ENCODE results near the gene XYLT1.

XYLT1 gene

DNA sequence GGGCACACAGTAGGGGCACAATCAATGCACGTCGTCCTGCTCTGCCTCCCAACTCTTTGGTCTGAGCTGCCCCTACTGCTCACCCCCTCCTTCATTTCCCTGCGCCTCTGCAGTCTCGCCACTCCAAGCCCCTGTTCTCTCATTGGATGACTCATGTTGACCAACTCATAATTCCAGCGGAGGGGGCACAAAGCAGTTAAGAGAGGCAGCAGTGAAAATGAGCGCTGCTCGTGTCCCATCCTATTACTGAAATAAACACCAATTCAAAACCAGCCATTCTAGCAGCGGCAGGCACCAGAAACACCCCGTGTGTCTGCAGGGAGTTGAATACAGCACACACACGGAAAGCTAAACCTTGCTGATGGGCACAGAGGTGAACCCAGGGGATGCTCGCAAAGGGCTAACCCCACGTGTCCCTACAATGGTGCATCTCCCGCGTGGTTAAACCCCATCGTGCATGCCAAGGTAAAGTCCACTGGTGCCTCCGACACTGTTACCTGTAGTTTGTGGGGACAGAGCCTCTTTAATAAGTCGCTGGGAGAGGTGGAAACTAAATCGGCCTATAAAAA, 310.4 kb downstream of the XYLT1 start:
- no peak for TF ChIP-seq POU2F2 (IDR thresholded peaks at IDR 0.05; ENCODE audit: low read depth, low read length)
- no peak for TF ChIP-seq POLR2A (IDR thresholded peaks at IDR 0.05; ENCODE audit: low read depth, low read length)
- TF ChIP-seq POLR2AphosphoS5 (IDR thresholded peaks at IDR 0.05; ENCODE audit: low read depth, low read length): no peak
- TF ChIP-seq SPI1 (IDR thresholded peaks at IDR 0.05; ENCODE audit: low read depth, low read length): no peak
- TF ChIP-seq TAF1 (IDR thresholded peaks at IDR 0.05; ENCODE audit: low read depth, low read length): no peak
- no peak for TF ChIP-seq PAX5 (IDR thresholded peaks at IDR 0.05; ENCODE audit: insufficient read depth, low read length, severe bottlenecking)
- DNase-seq (ENCODE audit: insufficient read length, low spot score) (no peak), FAIRE-seq (no peak)

DNA sequence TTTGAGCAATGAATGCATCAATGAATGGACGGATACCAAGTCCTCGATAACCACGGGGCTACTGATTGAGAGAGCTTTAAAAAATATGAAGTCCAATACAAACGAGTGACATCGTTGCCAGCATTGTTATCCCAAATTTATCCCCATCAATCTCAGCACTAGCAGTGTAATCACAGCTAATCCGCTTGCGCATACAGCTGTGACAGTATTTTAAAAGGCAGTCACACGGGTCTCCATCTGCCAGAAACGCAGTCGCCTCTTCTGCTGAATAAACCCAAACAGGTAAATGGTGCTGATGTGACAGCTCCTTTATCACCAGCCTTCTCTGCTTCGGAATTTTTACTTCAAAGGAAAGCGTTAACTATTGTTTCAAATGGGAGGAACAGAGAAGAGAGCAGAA, 311.1 kb downstream of the XYLT1 start:
- TF ChIP-seq PAX5 (IDR thresholded peaks at IDR 0.05; ENCODE audit: insufficient read depth, low read length, severe bottlenecking): no peak
- no peak for TF ChIP-seq POLR2A (IDR thresholded peaks at IDR 0.05; ENCODE audit: low read depth, low read length)
- TF ChIP-seq POU2F2 (IDR thresholded peaks at IDR 0.05; ENCODE audit: low read depth, low read length): no peak
- no peak for TF ChIP-seq TAF1 (IDR thresholded peaks at IDR 0.05; ENCODE audit: low read depth, low read length)
- no peak for TF ChIP-seq POLR2AphosphoS5 (IDR thresholded peaks at IDR 0.05; ENCODE audit: low read depth, low read length)
- FAIRE-seq (no peak), DNase-seq (ENCODE audit: insufficient read length, low spot score) (no peak)

DNA sequence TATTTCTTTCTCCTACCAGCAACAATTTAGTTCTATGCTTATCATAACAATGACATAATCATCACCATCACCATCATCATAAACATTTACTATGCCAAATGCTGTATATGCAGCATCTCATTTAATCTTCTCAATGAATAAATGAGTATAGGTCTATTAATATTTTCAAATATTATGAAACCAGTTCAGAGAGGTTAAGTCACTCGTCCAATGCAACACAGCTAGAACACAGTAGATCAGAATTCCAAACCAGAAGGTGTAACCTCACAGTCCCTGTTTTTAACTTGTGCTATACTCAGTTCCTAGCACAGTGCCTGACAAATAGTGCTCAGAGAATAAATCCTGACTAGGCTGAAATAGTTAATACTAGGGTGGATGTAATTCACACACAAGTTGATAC, 314.8 kb downstream of the XYLT1 start:
- DNase-seq (ENCODE audit: insufficient read length, low spot score) (no peak), FAIRE-seq (no peak)
- TF ChIP-seq PAX5 (IDR thresholded peaks at IDR 0.05; ENCODE audit: insufficient read depth, low read length, severe bottlenecking) (no peak), TAF1 (IDR thresholded peaks at IDR 0.05; ENCODE audit: low read depth, low read length) (no peak), SPI1 (IDR thresholded peaks at IDR 0.05; ENCODE audit: low read depth, low read length) (no peak), POLR2AphosphoS5 (IDR thresholded peaks at IDR 0.05; ENCODE audit: low read depth, low read length) (no peak), POU2F2 (IDR thresholded peaks at IDR 0.05; ENCODE audit: low read depth, low read length) (no peak), POLR2A (IDR thresholded peaks at IDR 0.05; ENCODE audit: low read depth, low read length) (no peak)

DNA sequence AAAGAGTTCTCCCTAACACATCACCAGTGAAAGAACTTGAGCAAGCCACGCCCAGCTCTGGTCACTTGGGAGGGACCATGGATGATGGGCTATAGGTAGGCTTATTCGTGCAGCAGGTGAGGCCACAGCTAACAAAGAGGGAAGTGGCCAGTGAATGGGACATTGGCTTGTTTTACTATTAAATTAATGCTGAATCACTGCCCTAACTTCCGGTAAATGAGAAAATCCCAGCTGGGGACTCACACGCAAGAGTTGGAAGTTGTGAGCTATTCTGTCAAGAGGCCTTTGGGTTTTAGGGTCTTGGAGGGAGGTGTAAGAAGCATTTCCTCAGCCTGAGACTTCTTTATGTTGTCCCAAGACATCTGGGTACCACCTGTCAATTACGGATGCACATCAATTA, 315.3 kb downstream of the XYLT1 start:
- no peak for DNase-seq (ENCODE audit: insufficient read length, low spot score)
- TF ChIP-seq POLR2AphosphoS5 (IDR thresholded peaks at IDR 0.05; ENCODE audit: low read depth, low read length) (no peak), PAX5 (IDR thresholded peaks at IDR 0.05; ENCODE audit: insufficient read depth, low read length, severe bottlenecking) (no peak)
- no peak for FAIRE-seq

DNA sequence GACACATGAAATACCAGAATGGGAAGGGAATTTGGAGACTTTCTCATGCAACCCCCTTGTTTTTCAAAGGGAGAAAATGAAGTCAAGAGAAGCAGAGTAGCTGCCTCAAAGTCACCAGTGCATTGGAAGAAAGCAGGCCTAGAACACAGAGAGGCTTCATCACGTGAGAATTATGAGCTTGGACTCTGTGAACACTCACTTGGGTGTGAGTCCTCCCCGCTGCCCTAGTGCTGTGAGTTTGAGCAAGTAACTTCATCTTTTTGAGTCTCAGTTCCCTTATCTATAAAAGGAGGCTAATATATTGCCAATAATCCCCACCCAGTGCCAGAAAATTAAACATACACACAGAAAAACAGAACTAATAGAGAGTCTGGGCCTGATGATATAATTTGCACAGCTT, 315.8 kb downstream of the XYLT1 start:
- peak; percentile 20 for FAIRE-seq
- TF ChIP-seq POLR2A (IDR thresholded peaks at IDR 0.05; ENCODE audit: low read depth, low read length) (no peak), PAX5 (IDR thresholded peaks at IDR 0.05; ENCODE audit: insufficient read depth, low read length, severe bottlenecking) (no peak), TAF1 (IDR thresholded peaks at IDR 0.05; ENCODE audit: low read depth, low read length) (no peak), SPI1 (IDR thresholded peaks at IDR 0.05; ENCODE audit: low read depth, low read length) (peak; percentile 47; the same call in 1 of the 2 replicates), POLR2AphosphoS5 (IDR thresholded peaks at IDR 0.05; ENCODE audit: low read depth, low read length) (no peak), POU2F2 (IDR thresholded peaks at IDR 0.05; ENCODE audit: low read depth, low read length) (no peak)
- no peak for DNase-seq (ENCODE audit: insufficient read length, low spot score)

DNA sequence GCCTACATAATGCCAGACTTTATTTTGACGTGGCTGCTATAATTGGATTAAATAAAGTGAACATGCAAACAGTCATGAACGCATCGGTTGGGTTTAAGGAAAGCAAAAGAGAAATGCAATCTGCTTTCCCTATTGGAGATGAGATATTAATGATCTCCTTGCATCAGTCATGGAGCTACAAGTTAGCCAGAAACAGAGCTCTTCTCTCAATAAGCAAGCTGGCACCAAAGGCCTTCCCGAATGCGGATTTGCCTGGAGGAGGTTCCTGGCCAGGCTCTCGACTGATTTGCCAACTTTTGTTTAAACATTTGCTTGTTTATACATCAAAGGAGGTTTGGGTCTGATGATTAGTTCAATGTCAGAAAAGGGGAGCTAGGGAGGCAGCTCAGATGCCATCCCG, 318.4 kb downstream of the XYLT1 start:
- DNase-seq (ENCODE audit: insufficient read length, low spot score): no peak
- no peak for TF ChIP-seq PAX5 (IDR thresholded peaks at IDR 0.05; ENCODE audit: insufficient read depth, low read length, severe bottlenecking)
- no peak for TF ChIP-seq POLR2A (IDR thresholded peaks at IDR 0.05; ENCODE audit: low read depth, low read length)
- no peak for FAIRE-seq

DNA sequence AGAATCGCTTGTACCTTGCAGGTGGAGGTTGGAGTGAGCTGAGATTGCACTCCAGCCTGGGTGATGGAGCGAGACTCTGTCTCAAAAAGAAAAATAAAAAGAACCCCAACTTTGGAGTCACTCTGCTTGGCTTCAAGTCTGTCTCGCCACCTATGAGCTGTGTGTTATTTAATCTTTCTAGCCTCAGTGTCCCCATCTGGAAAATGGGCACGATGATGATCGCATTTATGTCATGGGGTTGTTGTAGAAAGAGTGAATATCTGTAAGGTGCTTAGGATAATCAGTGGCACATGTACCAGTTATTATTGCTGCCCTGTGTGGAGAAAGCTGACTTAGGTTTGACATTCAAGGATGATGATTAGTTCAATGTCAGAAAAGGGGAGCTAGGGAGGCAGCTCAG, 319.4 kb downstream of the XYLT1 start:
- TF ChIP-seq POU2F2 (IDR thresholded peaks at IDR 0.05; ENCODE audit: low read depth, low read length) (no peak), POLR2A (IDR thresholded peaks at IDR 0.05; ENCODE audit: low read depth, low read length) (no peak), TAF1 (IDR thresholded peaks at IDR 0.05; ENCODE audit: low read depth, low read length) (no peak), POLR2AphosphoS5 (IDR thresholded peaks at IDR 0.05; ENCODE audit: low read depth, low read length) (no peak), SPI1 (IDR thresholded peaks at IDR 0.05; ENCODE audit: low read depth, low read length) (no peak), PAX5 (IDR thresholded peaks at IDR 0.05; ENCODE audit: insufficient read depth, low read length, severe bottlenecking) (no peak)
- FAIRE-seq (no peak), DNase-seq (ENCODE audit: insufficient read length, low spot score) (no peak)

DNA sequence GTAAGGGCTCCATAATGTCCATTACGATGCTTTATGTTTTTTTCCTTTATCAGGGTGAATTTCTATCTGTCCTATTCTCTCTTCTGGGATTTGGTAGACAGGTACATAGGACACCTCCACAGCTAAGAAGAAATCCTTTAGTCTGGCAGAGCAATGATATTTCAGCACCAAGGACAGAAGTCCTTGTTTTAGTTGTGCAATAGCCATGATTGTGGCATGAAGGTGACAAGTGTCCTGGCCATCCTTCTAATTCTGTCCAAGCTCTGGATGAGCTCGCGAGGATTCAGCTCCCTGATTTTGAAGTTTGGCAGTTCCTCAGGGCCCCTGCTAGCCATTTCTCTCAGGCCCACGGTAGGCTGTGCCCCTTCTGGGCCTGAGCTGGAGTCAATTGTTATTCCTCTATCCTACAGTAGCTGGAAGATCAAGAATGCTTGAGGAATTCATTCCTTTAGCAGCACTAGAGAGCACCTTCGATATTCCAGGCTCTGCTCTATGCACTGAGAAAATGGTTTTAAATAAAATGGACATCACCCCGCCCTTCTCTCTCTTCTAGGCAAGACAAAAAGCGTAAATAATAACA, 320.8 kb downstream of the XYLT1 start:
- TF ChIP-seq PAX5 (IDR thresholded peaks at IDR 0.05; ENCODE audit: insufficient read depth, low read length, severe bottlenecking): no peak
- TF ChIP-seq POU2F2 (IDR thresholded peaks at IDR 0.05; ENCODE audit: low read depth, low read length): no peak
- FAIRE-seq: no peak
- DNase-seq (ENCODE audit: insufficient read length, low spot score): no peak

DNA sequence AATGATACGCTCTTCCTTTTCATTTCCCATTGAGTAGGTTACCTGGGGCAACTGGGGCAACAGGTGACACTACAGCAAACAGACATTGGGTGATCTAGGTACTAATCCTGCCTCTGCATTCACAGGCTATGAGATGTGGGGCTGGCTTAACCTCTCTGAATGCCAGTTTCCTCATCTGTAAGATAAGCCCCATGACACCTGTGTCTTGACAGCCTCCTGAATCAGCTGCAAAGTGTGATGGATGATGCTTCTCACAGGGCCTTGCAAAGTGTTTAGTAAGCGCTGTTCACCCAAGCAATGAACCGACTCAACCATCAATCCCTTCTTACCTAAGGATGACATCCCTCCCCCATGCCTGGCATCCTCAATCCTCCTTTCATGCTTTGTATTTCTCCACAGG, 322.8 kb downstream of the XYLT1 start:
- FAIRE-seq (no peak), DNase-seq (ENCODE audit: insufficient read length, low spot score) (no peak)
- TF ChIP-seq POLR2AphosphoS5 (IDR thresholded peaks at IDR 0.05; ENCODE audit: low read depth, low read length) (no peak), TAF1 (IDR thresholded peaks at IDR 0.05; ENCODE audit: low read depth, low read length) (no peak), PAX5 (IDR thresholded peaks at IDR 0.05; ENCODE audit: insufficient read depth, low read length, severe bottlenecking) (no peak), SPI1 (IDR thresholded peaks at IDR 0.05; ENCODE audit: low read depth, low read length) (no peak), POLR2A (IDR thresholded peaks at IDR 0.05; ENCODE audit: low read depth, low read length) (no peak), POU2F2 (IDR thresholded peaks at IDR 0.05; ENCODE audit: low read depth, low read length) (no peak)

DNA sequence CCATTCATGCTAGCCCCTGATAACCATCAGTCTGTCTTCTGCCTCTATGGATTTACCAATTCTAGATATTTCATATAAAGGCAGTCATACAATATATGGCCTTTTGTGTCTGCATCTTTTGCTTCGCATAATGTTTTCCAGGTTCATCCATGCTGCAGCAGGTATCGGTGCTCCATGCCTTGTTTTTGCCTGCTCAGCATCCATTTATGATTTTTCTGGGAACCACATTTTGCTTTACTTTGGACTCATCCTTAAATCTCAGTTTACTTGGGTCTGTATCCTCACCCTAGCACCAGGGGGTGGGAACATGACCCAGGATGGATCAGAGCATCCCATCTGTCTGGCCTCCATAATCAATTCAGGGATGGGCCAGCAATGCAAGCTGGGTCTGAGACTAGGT, 325.7 kb downstream of the XYLT1 start:
- TF ChIP-seq POU2F2 (IDR thresholded peaks at IDR 0.05; ENCODE audit: low read depth, low read length) (no peak), SPI1 (IDR thresholded peaks at IDR 0.05; ENCODE audit: low read depth, low read length) (no peak), PAX5 (IDR thresholded peaks at IDR 0.05; ENCODE audit: insufficient read depth, low read length, severe bottlenecking) (no peak), POLR2AphosphoS5 (IDR thresholded peaks at IDR 0.05; ENCODE audit: low read depth, low read length) (no peak), POLR2A (IDR thresholded peaks at IDR 0.05; ENCODE audit: low read depth, low read length) (no peak), TAF1 (IDR thresholded peaks at IDR 0.05; ENCODE audit: low read depth, low read length) (no peak)
- FAIRE-seq (no peak), DNase-seq (ENCODE audit: insufficient read length, low spot score) (no peak)
